Smooth muscle cell (in vitro differentiated cells): Measurements from ENCODE around the gene DPYD. TPM values are rescaled to one million over a fixed set of nuclear protein-coding genes. Genes with fewer than 3 reads are reported as not detected.

Source experiments
- DNase-seq: peaks from one replicate; lab custom pipeline; 2025; ENCODE audit not compliant: unreplicated experiment; lab: John Stamatoyannopoulos, UW
- H2AFZ ChIP-seq: fragments of 200-600 bp; sonication (generic); 2 replicates; pipeline ENCODE4 v1.6.0; 2016; ENCODE audit warnings: antibody characterized with exemption, low read depth, mild to moderate bottlenecking
- H3F3A ChIP-seq: fragments of 200-600 bp; sonication (generic); 2 replicates; pipeline ENCODE4 v1.6.0; 2017; ENCODE audit warnings: antibody characterized with exemption, low read depth
- H3K27ac ChIP-seq: fragments of 200-600 bp; sonication (generic); 2 replicates; pipeline ENCODE4 v1.5.1; 2016; ENCODE audit warnings: low read depth, mild to moderate bottlenecking
- H3K27me3 ChIP-seq: fragments of 200-600 bp; sonication (generic); 2 replicates; pipeline ENCODE4 v1.6.1; 2016; ENCODE audit warnings: low read depth, mild to moderate bottlenecking
- H3K36me3 ChIP-seq: fragments of 200-600 bp; sonication (generic); 2 replicates; pipeline ENCODE4 v1.5.1; 2016; ENCODE audit warnings: low read depth
- H3K4me1 ChIP-seq: fragments of 200-600 bp; sonication (generic); 2 replicates; pipeline ENCODE4 v1.5.1; 2016; ENCODE audit warnings: low read depth
- H3K4me2 ChIP-seq: fragments of 200-600 bp; sonication (generic); 2 replicates; pipeline ENCODE4 v1.6.0; 2016; ENCODE audit warnings: mild to moderate bottlenecking
- H3K4me3 ChIP-seq: fragments of 200-600 bp; sonication (generic); 2 replicates; pipeline ENCODE4 v1.5.1; 2016; ENCODE audit warnings: mild to moderate bottlenecking
- H3K79me2 ChIP-seq: fragments of 200-600 bp; sonication (generic); 2 replicates; pipeline ENCODE4 v1.6.0; 2016; ENCODE audit warnings: low read depth, mild to moderate bottlenecking
- H3K9ac ChIP-seq: fragments of 200-600 bp; sonication (generic); 2 replicates; pipeline ENCODE4 v1.6.0; 2016; ENCODE audit warnings: low read depth
- H3K9me3 ChIP-seq: fragments of 200-600 bp; sonication (generic); replicated peaks from 2 replicates; pipeline ENCODE4 v1.5.1; 2016; ENCODE audit warnings: low read depth
- H4K20me1 ChIP-seq: fragments of 200-600 bp; sonication (generic); 2 replicates; pipeline ENCODE4 v1.6.0; 2016; ENCODE audit warnings: low read depth
- WGBS: methylation state at CpG from one replicate; pipeline ENCODE4 v1.1.7; 2016; ENCODE audit warnings: low lambda C conversion rate; 5-methylcytosine and 5-hydroxymethylcytosine counted together
- polyA plus RNA-seq: library from polyadenylated mRNA; unstranded; fragments of >200 nt; fragmentation: Nextera tagmentation; extraction: Ambion mirVana; gene quantifications from 2 replicates; pipeline ENCODE4 v1.2.1, GENCODE V29; 2016
- total RNA-seq: library from RNA; depleted of rRNA; stranded (reverse); fragments of >200 nt; gene quantifications from 2 replicates; pipeline ENCODE4 v1.2.3, GENCODE V29; 2014
- TF ChIP-seq, protein P1 (sequence below): fragments of 200-600 bp; sonication (generic); IDR thresholded peaks from 2 replicates; pipeline ENCODE4 v1.5.1; 2017; ENCODE audit warnings: borderline replicate concordance, mild to moderate bottlenecking, antibody characterized with exemption; ENCODE audit not compliant: insufficient read depth, poor library complexity, severe bottlenecking

The DPYD gene
- total and polyA plus RNA-seq, 2 experiments from 2014 or later, result 1.8 to 2.0 TPM

- Histone ChIP-seq H3K27me3 (no peaks in the 10 kb centered on the region), H3K9me3 (no peaks in the 10 kb centered on the region), H3K27ac (peak overlapping the region; percentile 98), H4K20me1 (no peaks in the 10 kb centered on the region), H3K79me2 (no peaks in the 10 kb centered on the region), H3K4me2 (peak overlapping the region; percentile 75), H3K9ac (peak overlapping the region; percentile 44), H3F3A (peaks cover 25% of the 10 kb centered on the region), H3K36me3 (no peaks in the 10 kb centered on the region), H3K4me3 (no peak overlapping the region), H3K4me1 (peaks cover 10% of the 10 kb centered on the region), H2AFZ (no peak overlapping the region)
- WGBS, result 46% methylated on average over 2 of the region's 2 CpGs
- TF ChIP-seq, protein P1, sequence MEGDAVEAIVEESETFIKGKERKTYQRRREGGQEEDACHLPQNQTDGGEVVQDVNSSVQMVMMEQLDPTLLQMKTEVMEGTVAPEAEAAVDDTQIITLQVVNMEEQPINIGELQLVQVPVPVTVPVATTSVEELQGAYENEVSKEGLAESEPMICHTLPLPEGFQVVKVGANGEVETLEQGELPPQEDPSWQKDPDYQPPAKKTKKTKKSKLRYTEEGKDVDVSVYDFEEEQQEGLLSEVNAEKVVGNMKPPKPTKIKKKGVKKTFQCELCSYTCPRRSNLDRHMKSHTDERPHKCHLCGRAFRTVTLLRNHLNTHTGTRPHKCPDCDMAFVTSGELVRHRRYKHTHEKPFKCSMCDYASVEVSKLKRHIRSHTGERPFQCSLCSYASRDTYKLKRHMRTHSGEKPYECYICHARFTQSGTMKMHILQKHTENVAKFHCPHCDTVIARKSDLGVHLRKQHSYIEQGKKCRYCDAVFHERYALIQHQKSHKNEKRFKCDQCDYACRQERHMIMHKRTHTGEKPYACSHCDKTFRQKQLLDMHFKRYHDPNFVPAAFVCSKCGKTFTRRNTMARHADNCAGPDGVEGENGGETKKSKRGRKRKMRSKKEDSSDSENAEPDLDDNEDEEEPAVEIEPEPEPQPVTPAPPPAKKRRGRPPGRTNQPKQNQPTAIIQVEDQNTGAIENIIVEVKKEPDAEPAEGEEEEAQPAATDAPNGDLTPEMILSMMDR, result no peak
- DNase-seq, result no peak
These were observed 535.1 kb downstream of the DPYD start for GRCh38 chr1:97385536-97386277.

DNA sequence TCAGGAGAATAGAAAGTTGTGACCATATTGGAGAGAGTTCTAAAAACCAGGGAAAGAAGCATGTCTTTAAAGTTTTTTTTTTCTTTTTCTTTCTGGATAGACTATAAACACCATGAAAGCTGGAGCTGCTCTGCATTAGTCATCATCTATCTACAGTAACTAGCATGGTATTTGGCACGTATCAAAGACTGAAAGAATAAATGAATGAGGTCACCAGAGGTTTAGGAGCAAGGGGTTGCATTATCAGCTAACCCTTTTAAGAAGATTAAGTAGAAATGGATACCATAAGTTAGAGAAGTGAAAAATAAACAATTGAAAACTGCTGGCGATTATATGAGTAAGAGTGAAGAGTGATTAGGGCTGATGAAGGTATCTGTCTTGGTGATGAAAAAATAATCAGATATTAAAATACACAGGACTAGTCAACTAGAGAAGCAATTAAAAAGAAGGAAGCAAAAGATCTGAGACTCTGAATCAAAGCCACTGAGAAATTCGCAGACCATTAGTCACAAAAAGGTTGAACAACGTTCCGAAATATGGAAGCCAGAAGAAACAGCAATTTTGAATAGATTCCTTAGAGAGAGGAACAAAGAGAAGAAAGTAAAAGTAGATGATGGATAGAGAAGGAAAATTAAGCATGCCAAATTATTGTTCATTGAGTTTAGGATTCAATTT lies 536.4 kb downstream of the DPYD start:
- Histone ChIP-seq H2AFZ (peak overlapping the region; percentile 29), H4K20me1 (no peaks in the 10 kb centered on the region), H3K27ac (peak overlapping the region; percentile 98), H3K79me2 (no peaks in the 10 kb centered on the region), H3F3A (peaks cover 25% of the 10 kb centered on the region), H3K36me3 (no peaks in the 10 kb centered on the region), H3K4me3 (no peak overlapping the region), H3K4me1 (peaks cover 10% of the 10 kb centered on the region), H3K9me3 (no peaks in the 10 kb centered on the region), H3K9ac (peak overlapping the region; percentile 76), H3K4me2 (peak overlapping the region; percentile 75), H3K27me3 (no peaks in the 10 kb centered on the region)
- no peak for DNase-seq
- WGBS, result 31% methylated on average over 5 of the region's 5 CpGs
- TF ChIP-seq, protein P1, result no peak

DNA sequence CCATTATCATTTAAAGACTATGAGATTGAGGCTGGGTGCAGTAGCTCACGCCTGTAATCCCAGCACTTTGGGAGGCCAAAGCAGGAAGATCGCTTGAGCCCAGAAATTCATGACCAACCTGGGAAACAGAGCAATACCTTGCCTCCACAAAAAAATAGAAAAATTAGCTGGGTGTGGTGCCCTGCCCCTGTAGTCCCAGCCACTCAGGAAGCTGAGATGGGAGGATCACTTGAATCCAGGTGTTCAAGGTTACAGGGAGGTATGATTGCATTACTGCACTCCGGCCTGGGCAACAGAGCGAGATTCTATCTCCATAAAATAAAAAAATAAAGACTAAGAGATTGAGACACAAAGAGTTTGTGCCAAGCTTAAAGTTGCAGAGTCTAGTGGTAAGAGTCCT lies 537.0 kb downstream of the DPYD start:
- DNase-seq, result no peak
- Histone ChIP-seq H3K4me3 (no peak overlapping the region), H4K20me1 (no peaks in the 10 kb centered on the region), H2AFZ (peak overlapping the region; percentile 26), H3K9me3 (no peaks in the 10 kb centered on the region), H3K4me1 (peaks cover 10% of the 10 kb centered on the region), H3K4me2 (peak overlapping the region; percentile 75), H3K9ac (peak overlapping the region; percentile 21), H3K27ac (peak overlapping the region; percentile 98), H3K36me3 (no peaks in the 10 kb centered on the region), H3F3A (peaks cover 25% of the 10 kb centered on the region), H3K79me2 (no peaks in the 10 kb centered on the region), H3K27me3 (no peaks in the 10 kb centered on the region)
- TF ChIP-seq, protein P1, result no peak
- WGBS, result 82% methylated on average over 4 of the region's 4 CpGs

DNA sequence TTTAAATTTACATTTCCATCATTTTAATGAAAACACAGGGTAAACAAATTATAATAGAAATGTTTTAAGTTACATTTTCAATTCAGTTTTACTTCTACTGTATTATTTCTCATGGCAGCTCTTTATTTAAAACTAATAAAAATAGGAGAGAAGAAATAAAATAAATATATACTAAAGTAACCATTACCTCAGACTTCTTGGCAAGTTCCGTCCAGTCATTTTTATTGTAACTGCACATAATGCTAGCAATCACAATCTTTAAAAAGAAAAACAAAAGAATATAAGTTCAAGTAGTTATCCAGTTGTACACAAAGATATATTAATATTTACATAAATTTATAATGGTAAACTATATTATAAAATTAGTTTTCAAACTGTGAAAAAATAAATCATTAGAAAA lies 538.6 kb downstream of the DPYD start:
- no peak overlapping the region for H3K4me2 ChIP-seq
- H3K36me3 ChIP-seq, result no peaks in the 10 kb centered on the region
- peaks cover 25% of the 10 kb centered on the region for H3F3A ChIP-seq
- TF ChIP-seq, protein P1, result no peak
- H2AFZ ChIP-seq, result no peak overlapping the region
- H3K9me3 ChIP-seq, result no peaks in the 10 kb centered on the region
- H4K20me1 ChIP-seq, result no peaks in the 10 kb centered on the region
- no peak overlapping the region for H3K9ac ChIP-seq
- 98% methylated on average over 1 of the region's 1 CpG for WGBS
- DNase-seq, result no peak
- no peaks in the 10 kb centered on the region for H3K79me2 ChIP-seq
- no peaks in the 10 kb centered on the region for H3K27me3 ChIP-seq
- peaks cover 10% of the 10 kb centered on the region for H3K4me1 ChIP-seq
- no peak overlapping the region for H3K27ac ChIP-seq
- no peak overlapping the region for H3K4me3 ChIP-seq
